H7 (cell line): ENCODE data around the gene GALR2. TPM values are rescaled to one million over a fixed set of nuclear protein-coding genes. Genes with fewer than 3 reads are reported as not detected.
"Not testable (repeated sequence)": the region's sequence is repeated elsewhere in the genome, so short reads cannot be mapped to it uniquely, and the experiment has no call there.

Source experiments
- DNase-seq: peaks from one replicate; pipeline ENCODE4 v3.0.0; 2012
- H3K27me3 ChIP-seq: 2 replicates; pipeline ENCODE4 v1.6.0; 2011; ENCODE audit warnings: mild to moderate bottlenecking, low read length; ENCODE audit not compliant: control insufficient read depth, insufficient read depth
- H3K36me3 ChIP-seq: replicated peaks from 2 replicates; pipeline ENCODE4 v1.5.1; 2011; ENCODE audit warnings: low read length; ENCODE audit not compliant: control insufficient read depth, insufficient read depth
- H3K4me3 ChIP-seq: 2 replicates; pipeline ENCODE4 v1.5.1; 2011; ENCODE audit warnings: low read depth, mild to moderate bottlenecking, control low read depth, low read length, moderate library complexity; ENCODE audit not compliant: insufficient read depth
- total RNA-seq: library from RNA; depleted of rRNA; stranded (reverse); fragments of >200 nt; shearing (Covaris generic); gene quantifications from 2 replicates; pipeline ENCODE4 v1.2.3, GENCODE V29; 2014

The GALR2 gene
- total RNA-seq, 1 experiment from 2014 or later: 2.0 TPM

- no peak for DNase-seq
- Histone ChIP-seq H3K4me3 (no peak overlapping the region), H3K36me3 (peaks cover 37% of the 10 kb centered on the region), H3K27me3 (no peaks in the 10 kb centered on the region)
These were observed 8.8 kb upstream of the GALR2 start for GRCh38 chr17:76065775-76066174.

- Histone ChIP-seq H3K27me3 (peaks cover 33% of the 10 kb centered on the region), H3K36me3 (peaks cover 7% of the 10 kb centered on the region), H3K4me3 (peak overlapping the region; percentile 71)
- no peak for DNase-seq
These were observed 2.9 kb upstream of the GALR2 start for GRCh38 chr17:76071531-76072147.

GRCh38 chr17:76072148-76072858 lies 2.3 kb upstream of the GALR2 start, which contains the start of gene SRP68:
SRP68 (minus strand) TSS chr17:76072517; CDS start chr17:76072491, 26 bp downstream.
- DNase-seq: peak; percentile 97
- peak within 1 kb of the TSS; percentile 71 for H3K4me3 ChIP-seq

GRCh38 chr17:76075364-76076145 lies 974 bp downstream of the GALR2 start:
- Histone ChIP-seq H3K4me3 (peak overlapping the region; percentile 49), H3K27me3 (peaks cover 64% of the 10 kb centered on the region), H3K36me3 (no peaks in the 10 kb centered on the region)
- peak; percentile 89 for DNase-seq

More at GRCh38 chr17:76072148-76072858, 2.3 kb upstream of the GALR2 start, which contains the start of gene SRP68:
- Histone ChIP-seq H3K36me3 (peaks cover 3% of the 10 kb centered on the region), H3K27me3 (peaks cover 39% of the 10 kb centered on the region)

GRCh38 chr17:76076146-76076764 lies 1.7 kb downstream of the GALR2 start:
- Histone ChIP-seq H3K27me3 (peaks cover 64% of the 10 kb centered on the region), H3K36me3 (no peaks in the 10 kb centered on the region), H3K4me3 (peak overlapping the region; percentile 29; the same call in 1 of the 2 replicates)
- DNase-seq: peak; percentile 87

- Histone ChIP-seq H3K4me3 (peak overlapping the region; percentile 29; the same call in 1 of the 2 replicates), H3K36me3 (no peaks in the 10 kb centered on the region; the same call in 1 of the 2 replicates), H3K27me3 (peaks cover 64% of the 10 kb centered on the region)
- peak; percentile 86 for DNase-seq
These were observed 2.4 kb downstream of the GALR2 start for GRCh38 chr17:76076765-76077583.

GRCh38 chr17:76077584-76078110 lies 3.1 kb downstream of the GALR2 start:
- no peak overlapping the region for H3K4me3 ChIP-seq
- DNase-seq: peak; percentile 72

GRCh38 chr17:76078370-76078769 lies 3.8 kb downstream of the GALR2 start:
- H3K36me3 ChIP-seq, DNase-seq, H3K4me3 ChIP-seq: not testable (repeated sequence)
- H3K27me3 ChIP-seq: peaks cover 64% of the 10 kb centered on the region

More at GRCh38 chr17:76077584-76078110, 3.1 kb downstream of the GALR2 start:
- no peaks in the 10 kb centered on the region; the same call in none of the 2 replicates for H3K36me3 ChIP-seq
- H3K27me3 ChIP-seq: peaks cover 64% of the 10 kb centered on the region

- Histone ChIP-seq H3K36me3 (peaks cover 6% of the 10 kb centered on the region), H3K27me3 (peaks cover 58% of the 10 kb centered on the region), H3K4me3 (peak within 1 kb of the TSS; percentile 28; the same call in 1 of the 2 replicates)
- DNase-seq: peak; percentile 49
These were observed 4.4 kb downstream of the GALR2 start, which contains the start of gene ZACN for GRCh38 chr17:76078860-76079534. ZACN (plus strand) TSS chr17:76079182; CDS start chr17:76079265, 83 bp downstream.

- DNase-seq: no peak
These were observed 5.0 kb downstream of the GALR2 start for GRCh38 chr17:76079535-76079955.

GRCh38 chr17:76079956-76080767 lies 5.6 kb downstream of the GALR2 start:
- Histone ChIP-seq H3K36me3 (peaks cover 13% of the 10 kb centered on the region), H3K27me3 (peaks cover 46% of the 10 kb centered on the region), H3K4me3 (peak overlapping the region; percentile 28)
- DNase-seq: peak; percentile 88

More at GRCh38 chr17:76079535-76079955, 5.0 kb downstream of the GALR2 start:
- Histone ChIP-seq H3K4me3 (peak overlapping the region; percentile 28; the same call in 1 of the 2 replicates), H3K27me3 (peaks cover 53% of the 10 kb centered on the region), H3K36me3 (peaks cover 9% of the 10 kb centered on the region)

- Histone ChIP-seq H3K36me3 (peaks cover 18% of the 10 kb centered on the region), H3K27me3 (peaks cover 40% of the 10 kb centered on the region), H3K4me3 (peak overlapping the region; percentile 28; the same call in 1 of the 2 replicates)
- DNase-seq: no peak
These were observed 6.2 kb downstream of the GALR2 start for GRCh38 chr17:76080768-76081287.
